Endodermal cell (in vitro differentiated cells): ENCODE measurements around the gene C5orf58. TPM values are rescaled to one million over a fixed set of nuclear protein-coding genes. Genes with fewer than 3 reads are reported as not detected.

Source experiments
- DNase-seq: peaks from one replicate; pipeline ENCODE4 v3.0.0-alpha.2; 2017
- H3K27ac ChIP-seq: 2 replicates; pipeline ENCODE4 v1.5.1; 2013; ENCODE audit warnings: mild to moderate bottlenecking, low read depth, low read length, moderate library complexity
- H3K27me3 ChIP-seq: 2 replicates; pipeline ENCODE4 v1.6.1; 2013; ENCODE audit warnings: mild to moderate bottlenecking, low read length, moderate library complexity; ENCODE audit not compliant: insufficient read depth, control insufficient read depth, poor library complexity, severe bottlenecking
- H3K36me3 ChIP-seq: 2 replicates; pipeline ENCODE4 v1.7.0; 2013; ENCODE audit warnings: mild to moderate bottlenecking, low read length, moderate library complexity; ENCODE audit not compliant: control insufficient read depth, insufficient read depth
- H3K4me1 ChIP-seq: one replicate; pipeline ENCODE4 v1.7.0; 2013; ENCODE audit warnings: low read length; ENCODE audit not compliant: control insufficient read depth, insufficient read depth
- H3K4me3 ChIP-seq: 2 replicates; pipeline ENCODE4 v1.5.1; 2013; ENCODE audit warnings: mild to moderate bottlenecking, low read length, moderate library complexity
- H3K9ac ChIP-seq: 2 replicates; pipeline ENCODE4 v1.6.1; 2013; ENCODE audit warnings: mild to moderate bottlenecking, low read length, moderate library complexity; ENCODE audit not compliant: poor library complexity, severe bottlenecking; ENCODE audit errors: extremely low read depth
- H3K9me3 ChIP-seq: 2 replicates; pipeline ENCODE4 v1.6.1; 2013; ENCODE audit warnings: mild to moderate bottlenecking, low read length, moderate library complexity; ENCODE audit not compliant: control insufficient read depth
- H3K27ac Mint-ChIP-seq: 2 replicates; pipeline ENCODE4 v1.8.0; 2020; ENCODE audit warnings: mixed read lengths
- H3K27me3 Mint-ChIP-seq: 2 replicates; pipeline ENCODE4 v1.8.0; 2021; ENCODE audit warnings: mild to moderate bottlenecking, mixed read lengths; ENCODE audit not compliant: insufficient read depth
- H3K36me3 Mint-ChIP-seq: 2 replicates; pipeline ENCODE4 v1.8.0; 2020; ENCODE audit warnings: low read depth, mixed read lengths
- H3K4me1 Mint-ChIP-seq: 2 replicates; pipeline ENCODE4 v1.8.0; 2020; ENCODE audit warnings: mixed read lengths
- H3K4me3 Mint-ChIP-seq: 2 replicates; pipeline ENCODE4 v1.8.0; 2020; ENCODE audit warnings: mild to moderate bottlenecking, moderate library complexity, mixed read lengths
- H3K9me3 Mint-ChIP-seq: 2 replicates; pipeline ENCODE4 v1.8.0; 2020; ENCODE audit warnings: mild to moderate bottlenecking, mixed read lengths
- CTCF ChIP-seq: fragments of 200-600 bp; sonication (generic); conservative IDR thresholded peaks from 2 replicates; pipeline ENCODE4 v1.5.0; 2021; ENCODE audit warnings: antibody characterized with exemption, mild to moderate bottlenecking
- WGBS, 2 experiments: methylation state at CpG; one replicate each; pipeline versions ENCODE4 v1.1.5 to v1.1.7; 2013; ENCODE audit warnings: missing lambda C conversion rate in 2 of 2, mixed read lengths in 1 of 2; ENCODE audit not compliant: insufficient coverage in 1 of 2, insufficient read length in 1 of 2; 5-methylcytosine and 5-hydroxymethylcytosine counted together
- total RNA-seq, 2 donors: library from RNA; stranded (reverse); fragmentation: NEBNext Ultra II Directional in 1 of 2; extraction: Animal tissue kit (Norgen Biotek cat#: 25700) in 1 of 2; gene quantifications; 2 replicates in 1 of 2; 3 replicates in 1 of 2; pipeline ENCODE4 v1.2.1, GENCODE V29; 2021

C5orf58 gene
- total RNA-seq, 2 donors from 2014 or later = 0.95 TPM; not detected in 1

DNA sequence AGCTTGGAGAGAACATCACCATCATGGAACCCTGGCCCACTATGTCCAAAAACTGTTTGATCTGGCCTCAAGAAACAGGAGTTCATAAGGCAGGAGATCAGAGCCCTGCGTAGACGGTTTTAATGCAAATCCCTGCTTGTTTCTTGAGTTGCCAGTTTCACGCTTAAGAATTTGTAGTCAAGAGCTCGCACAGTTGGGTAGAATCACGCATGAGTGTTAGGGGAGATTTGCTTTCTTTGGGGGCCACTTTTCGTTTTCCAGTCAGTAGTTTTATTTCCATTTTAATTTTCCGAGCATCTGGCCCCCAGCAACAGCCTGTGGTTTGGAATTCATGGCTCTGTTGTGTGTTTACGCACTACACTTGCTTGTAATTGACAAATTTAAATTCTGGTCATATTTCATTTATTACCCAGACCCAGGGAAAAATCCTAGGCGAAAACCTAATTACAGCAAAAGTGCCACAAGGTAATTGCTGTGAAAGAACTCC, 6.6 kb upstream of the C5orf58 start:
- no peak overlapping the region for H3K27ac Mint-ChIP-seq
- Histone ChIP-seq H3K9me3 (no peaks in the 10 kb centered on the region), H3K27me3 (no peaks in the 10 kb centered on the region), H3K36me3 (no peaks in the 10 kb centered on the region), H3K4me1 (peaks cover 5% of the 10 kb centered on the region), H3K27ac (no peak overlapping the region), H3K4me3 (no peak overlapping the region), H3K9ac (no peak overlapping the region)
- no peaks in the 10 kb centered on the region for H3K9me3 Mint-ChIP-seq
- H3K36me3 Mint-ChIP-seq = no peaks in the 10 kb centered on the region
- WGBS, 2 experiments = 75 to 82% methylated on average over 2 to 9 of the region's 9 CpGs
- peaks cover 5% of the 10 kb centered on the region for H3K27me3 Mint-ChIP-seq
- no peak for TF ChIP-seq CTCF
- no peak for DNase-seq
- H3K4me3 Mint-ChIP-seq = no peak overlapping the region
- H3K4me1 Mint-ChIP-seq = peaks cover 53% of the 10 kb centered on the region

GRCh38 chr5:170226661-170227060, 6.1 kb upstream of the C5orf58 start:
- Histone ChIP-seq H3K27ac (no peak overlapping the region), H3K36me3 (no peaks in the 10 kb centered on the region), H3K9ac (no peak overlapping the region), H3K27me3 (no peaks in the 10 kb centered on the region), H3K9me3 (no peaks in the 10 kb centered on the region), H3K4me3 (no peak overlapping the region), H3K4me1 (peaks cover 5% of the 10 kb centered on the region)
- H3K4me3 Mint-ChIP-seq = no peak overlapping the region
- no peak for TF ChIP-seq CTCF
- DNase-seq = no peak
- no peaks in the 10 kb centered on the region for H3K9me3 Mint-ChIP-seq
- H3K36me3 Mint-ChIP-seq = no peaks in the 10 kb centered on the region
- H3K27ac Mint-ChIP-seq = no peak overlapping the region
- 83 to 85% methylated on average over 2 of the region's 2 CpGs for WGBS, 2 experiments
- peaks cover 50% of the 10 kb centered on the region for H3K4me1 Mint-ChIP-seq
- H3K27me3 Mint-ChIP-seq = peaks cover 5% of the 10 kb centered on the region

GRCh38 chr5:170228762-170229435, 3.9 kb upstream of the C5orf58 start:
- Mint-ChIP-seq H3K36me3 (no peaks in the 10 kb centered on the region), H3K4me3 (no peak overlapping the region), H3K27ac (no peak overlapping the region), H3K9me3 (no peaks in the 10 kb centered on the region), H3K4me1 (peaks cover 39% of the 10 kb centered on the region), H3K27me3 (no peaks in the 10 kb centered on the region)
- H3K27me3 ChIP-seq = no peaks in the 10 kb centered on the region
- no peak overlapping the region for H3K27ac ChIP-seq
- H3K9me3 ChIP-seq = no peaks in the 10 kb centered on the region
- H3K9ac ChIP-seq = no peak overlapping the region
- no peak for TF ChIP-seq CTCF
- DNase-seq = no peak
- peaks cover 5% of the 10 kb centered on the region for H3K4me1 ChIP-seq
- H3K4me3 ChIP-seq = no peak overlapping the region
- H3K36me3 ChIP-seq = no peaks in the 10 kb centered on the region
- WGBS, 2 experiments = 84 to 91% methylated on average over 2 to 6 of the region's 6 CpGs
